Measurements from ENCODE around the gene JAZF1. TPM values are rescaled to one million over a fixed set of nuclear protein-coding genes. Genes with fewer than 3 reads are reported as not detected.
"Not testable (repeated sequence)": the region's sequence is repeated elsewhere in the genome, so short reads cannot be mapped to it uniquely, and the experiment has no call there.

The JAZF1 gene
- total RNA-seq, 1 experiment from 2014 or later, result 15.3 TPM

GRCh38 chr7:27936768-27937102 lies 243.9 kb downstream of the JAZF1 start:
- in situ Hi-C loops (cut with HindIII; ENCODE audit: low pct_unique_long_range_greater_than_20kb, low sequenced_read_pairs), result no loop called here
- DNase-seq (ENCODE audit: low read depth, low spot score), result no peak

GRCh38 chr7:27936047-27936767 lies 244.4 kb downstream of the JAZF1 start:
- in situ Hi-C loops (cut with HindIII; ENCODE audit: low pct_unique_long_range_greater_than_20kb, low sequenced_read_pairs), result no loop called here
- DNase-seq (ENCODE audit: low read depth, low spot score), result no peak

- in situ Hi-C loops (cut with HindIII; ENCODE audit: low pct_unique_long_range_greater_than_20kb, low sequenced_read_pairs), result no loop called here
- peak; percentile 46 for DNase-seq (ENCODE audit: low read depth, low spot score)
These were observed 246.7 kb downstream of the JAZF1 start for GRCh38 chr7:27933671-27934565.

- no peak for DNase-seq (ENCODE audit: low read depth, low spot score)
- in situ Hi-C loops (cut with HindIII; ENCODE audit: low pct_unique_long_range_greater_than_20kb, low sequenced_read_pairs), result no loop called here
These were observed 249.6 kb downstream of the JAZF1 start for GRCh38 chr7:27930910-27931476.

GRCh38 chr7:27929127-27929526 lies 251.5 kb downstream of the JAZF1 start:
- DNase-seq (ENCODE audit: low read depth, low spot score), result no peak
- in situ Hi-C loops (cut with HindIII; ENCODE audit: low pct_unique_long_range_greater_than_20kb, low sequenced_read_pairs), result no loop called here

- in situ Hi-C loops (cut with HindIII; ENCODE audit: low pct_unique_long_range_greater_than_20kb, low sequenced_read_pairs), result no loop called here
- no peak for DNase-seq (ENCODE audit: low read depth, low spot score)
These were observed 252.6 kb downstream of the JAZF1 start for GRCh38 chr7:27928001-27928400.

GRCh38 chr7:27925573-27926201 lies 254.9 kb downstream of the JAZF1 start:
- in situ Hi-C loops (cut with HindIII; ENCODE audit: low pct_unique_long_range_greater_than_20kb, low sequenced_read_pairs), result no loop called here

GRCh38 chr7:27923642-27923980 lies 257.0 kb downstream of the JAZF1 start:
- no peak for DNase-seq (ENCODE audit: low read depth, low spot score)
- in situ Hi-C loops (cut with HindIII; ENCODE audit: low pct_unique_long_range_greater_than_20kb, low sequenced_read_pairs), result no loop called here

More at GRCh38 chr7:27925573-27926201, 254.9 kb downstream of the JAZF1 start:
- no peak for DNase-seq (ENCODE audit: low read depth, low spot score)

GRCh38 chr7:27922907-27923641 lies 257.5 kb downstream of the JAZF1 start:
- in situ Hi-C loops (cut with HindIII; ENCODE audit: low pct_unique_long_range_greater_than_20kb, low sequenced_read_pairs), result no loop called here
- DNase-seq (ENCODE audit: low read depth, low spot score), result no peak

- in situ Hi-C loops (cut with HindIII; ENCODE audit: low pct_unique_long_range_greater_than_20kb, low sequenced_read_pairs); DNase-seq (ENCODE audit: low read depth, low spot score): not testable (repeated sequence)
These were observed 258.2 kb downstream of the JAZF1 start for GRCh38 chr7:27922389-27922788.

GRCh38 chr7:27921081-27921836 lies 259.3 kb downstream of the JAZF1 start:
- peak; percentile 99 for DNase-seq (ENCODE audit: low read depth, low spot score)
- in situ Hi-C loops (cut with HindIII; ENCODE audit: low pct_unique_long_range_greater_than_20kb, low sequenced_read_pairs), result no loop called here

GRCh38 chr7:27920281-27920946 lies 260.2 kb downstream of the JAZF1 start:
- in situ Hi-C loops (cut with HindIII; ENCODE audit: low pct_unique_long_range_greater_than_20kb, low sequenced_read_pairs), result no loop called here
- no peak for DNase-seq (ENCODE audit: low read depth, low spot score)

- no peak for DNase-seq (ENCODE audit: low read depth, low spot score)
- in situ Hi-C loops (cut with HindIII; ENCODE audit: low pct_unique_long_range_greater_than_20kb, low sequenced_read_pairs), result no loop called here
These were observed 262.1 kb downstream of the JAZF1 start for GRCh38 chr7:27918503-27918902.

GRCh38 chr7:27917774-27918314 lies 262.8 kb downstream of the JAZF1 start:
- in situ Hi-C loops (cut with HindIII; ENCODE audit: low pct_unique_long_range_greater_than_20kb, low sequenced_read_pairs), result no loop called here
- DNase-seq (ENCODE audit: low read depth, low spot score), result peak; percentile 40

GRCh38 chr7:27917119-27917518 lies 263.5 kb downstream of the JAZF1 start:
- no peak for DNase-seq (ENCODE audit: low read depth, low spot score)
- in situ Hi-C loops (cut with HindIII; ENCODE audit: low pct_unique_long_range_greater_than_20kb, low sequenced_read_pairs), result no loop called here

- in situ Hi-C loops (cut with HindIII; ENCODE audit: low pct_unique_long_range_greater_than_20kb, low sequenced_read_pairs), result no loop called here
- no peak for DNase-seq (ENCODE audit: low read depth, low spot score)
These were observed 264.2 kb downstream of the JAZF1 start for GRCh38 chr7:27916372-27916771.
